GM18499 (cell line): ENCODE results near the gene RUNX2.

Source experiments
- ATAC-seq: cut with Tn5 transposase; IDR thresholded peaks from one replicate; pipeline ENCODE4 v1.9.1; 2021; ENCODE audit warnings: moderate number of reproducible peaks; ENCODE audit not compliant: insufficient read depth, unreplicated experiment

The RUNX2 gene

GRCh38 chr6:45606831-45607400, 278.8 kb downstream of the RUNX2 start:
- ATAC-seq = no peak

DNA sequence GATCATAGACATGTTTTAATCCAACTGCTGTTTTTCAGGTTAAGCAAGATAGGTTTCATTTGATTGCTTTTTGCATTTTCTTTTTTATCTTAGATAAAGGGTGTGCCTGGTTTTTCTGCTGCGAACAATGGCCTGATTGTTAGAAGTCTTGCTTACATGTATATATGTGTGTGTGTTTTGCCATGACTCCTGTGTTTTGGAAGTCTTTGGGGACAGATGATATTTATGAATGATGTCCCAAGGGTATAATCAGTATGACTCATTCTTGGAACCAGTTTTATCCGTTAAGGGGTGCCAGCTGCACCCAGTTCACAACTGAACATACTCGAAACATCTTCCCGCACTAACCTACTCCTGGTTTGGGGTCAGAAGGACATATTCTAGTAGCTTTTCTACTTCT, 279.7 kb downstream of the RUNX2 start:
- ATAC-seq = no peak

- ATAC-seq = no peak
Observed at GRCh38 chr6:45608252-45608913, 280.3 kb downstream of the RUNX2 start.

- ATAC-seq = no peak
Observed at GRCh38 chr6:45609141-45609638, 281.1 kb downstream of the RUNX2 start.

GRCh38 chr6:45610374-45610773, 282.2 kb downstream of the RUNX2 start:
- ATAC-seq = no peak

DNA sequence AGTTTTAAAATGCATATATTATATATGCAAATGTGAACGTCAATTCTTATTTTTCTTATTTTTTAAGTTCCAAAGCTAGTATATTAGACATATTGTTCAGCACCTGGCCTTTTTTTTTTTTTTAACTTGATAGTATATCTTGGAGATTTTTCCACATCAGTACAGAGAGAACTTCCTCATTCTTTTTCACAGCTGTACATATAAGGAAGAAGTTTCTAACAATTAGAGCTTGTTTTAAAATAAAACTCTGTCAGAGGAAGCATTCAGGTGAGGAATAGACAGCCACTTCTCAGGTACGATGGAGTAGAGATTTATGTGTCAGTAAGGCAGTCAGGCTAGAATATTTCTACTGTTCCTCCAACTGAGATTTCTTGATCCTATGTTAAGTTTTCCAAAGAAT, 282.7 kb downstream of the RUNX2 start:
- no peak for ATAC-seq

GRCh38 chr6:45611491-45611890, 283.4 kb downstream of the RUNX2 start:
- no peak for ATAC-seq

DNA sequence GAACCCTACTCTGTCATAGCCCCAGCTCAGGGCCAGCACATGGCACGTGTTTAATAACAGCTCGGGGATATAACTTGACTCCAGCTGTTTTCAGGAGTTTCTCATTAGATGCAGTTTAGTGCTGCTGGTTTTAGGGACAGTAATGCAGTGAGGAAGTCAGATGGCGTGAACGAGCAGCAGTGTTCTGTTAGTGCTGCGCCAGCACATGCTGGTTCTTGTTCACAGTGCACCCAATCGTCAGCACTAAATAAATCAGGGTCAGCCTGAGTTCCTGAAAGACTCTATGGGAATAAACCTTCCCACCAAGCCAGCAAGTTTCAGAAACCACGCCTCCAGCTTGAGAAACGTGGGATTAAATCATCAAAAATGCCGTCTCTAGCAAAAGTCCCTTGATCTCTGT, 285.5 kb downstream of the RUNX2 start:
- ATAC-seq = no peak

DNA sequence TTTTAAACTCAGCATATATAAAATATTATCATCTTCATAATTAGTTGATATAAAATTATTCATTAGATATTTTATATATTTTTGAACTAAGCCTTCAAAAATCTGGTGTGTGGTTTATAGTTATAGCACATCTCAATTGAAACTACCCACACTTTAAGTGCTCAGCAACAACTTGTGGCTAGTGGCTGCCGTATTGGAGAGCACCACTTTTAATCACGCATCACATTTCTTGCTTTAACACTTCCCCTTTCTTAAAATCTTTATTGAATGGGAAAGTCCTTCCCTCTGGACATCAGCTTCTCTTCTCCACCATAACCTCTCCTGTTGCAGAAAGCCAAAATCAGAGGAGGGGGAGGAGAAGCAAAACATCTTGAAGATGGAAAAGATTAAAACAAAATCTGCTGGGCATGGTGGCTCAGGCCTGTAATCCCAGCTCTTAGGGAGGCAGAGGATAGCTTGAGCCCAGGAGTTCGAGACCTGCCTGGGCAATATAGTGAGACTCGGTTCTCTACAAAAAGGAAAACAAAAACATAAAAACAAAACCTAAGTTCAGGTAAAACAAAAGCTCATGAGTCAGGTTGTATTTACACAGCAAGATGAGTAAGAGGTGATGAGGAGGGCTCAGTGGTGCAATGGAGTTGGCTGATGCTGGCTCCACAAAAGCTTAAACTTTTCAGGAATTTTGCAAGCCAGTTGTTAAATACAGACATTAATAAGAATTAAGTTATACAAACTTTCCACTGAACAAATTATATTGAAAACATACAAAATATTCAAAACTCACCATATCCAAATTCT, 286.6 kb downstream of the RUNX2 start:
- no peak for ATAC-seq

GRCh38 chr6:45616209-45616608, 288.1 kb downstream of the RUNX2 start:
- ATAC-seq = no peak

DNA sequence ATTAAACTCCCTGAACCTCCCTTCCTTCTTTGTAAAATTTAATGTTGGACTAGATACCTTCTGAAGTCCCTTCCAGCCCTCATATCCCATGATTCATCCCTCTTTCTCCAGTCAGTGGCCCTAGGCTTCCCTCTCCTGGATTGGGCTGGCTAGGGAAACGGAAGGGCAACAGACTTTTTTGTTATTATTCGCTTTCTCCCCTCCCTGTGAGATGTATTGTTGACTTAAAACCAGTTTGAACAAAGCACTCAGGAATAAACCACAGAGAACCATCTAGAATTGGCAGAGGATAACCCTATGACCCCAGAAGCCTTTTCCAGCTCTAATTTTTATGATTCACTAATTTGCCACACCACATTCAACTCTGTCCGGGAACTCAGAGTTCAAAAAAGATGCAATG, 289.3 kb downstream of the RUNX2 start:
- no peak for ATAC-seq

- ATAC-seq = no peak
Observed at GRCh38 chr6:45618259-45618658, 290.1 kb downstream of the RUNX2 start.

DNA sequence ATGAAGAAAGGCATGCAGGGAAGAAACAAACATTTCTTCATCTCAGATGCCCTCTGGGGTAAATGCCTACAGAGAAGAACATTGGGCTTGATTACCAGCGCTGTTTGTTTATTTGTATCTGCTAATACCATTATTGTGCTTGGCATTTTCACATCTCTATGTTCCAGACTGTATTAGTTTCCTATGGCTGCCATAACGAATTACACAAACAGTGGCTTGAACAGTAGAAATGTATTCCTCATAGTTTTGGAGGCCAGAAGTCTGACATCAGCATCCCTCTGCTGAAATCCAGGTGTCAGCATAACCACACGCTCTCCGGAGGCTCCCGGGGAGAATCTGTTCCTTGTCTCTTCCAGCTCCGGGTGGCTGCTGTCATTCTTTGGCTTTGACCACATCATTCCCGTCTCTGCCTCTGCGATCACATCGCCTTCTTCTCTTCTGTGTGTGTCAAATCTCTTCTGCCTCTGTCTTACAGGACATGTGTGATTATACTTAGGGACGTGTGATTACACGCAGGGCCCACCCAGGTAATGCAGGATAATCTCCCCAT, 291.2 kb downstream of the RUNX2 start:
- no peak for ATAC-seq

- ATAC-seq = no peak
Observed at GRCh38 chr6:45619994-45620471, 291.9 kb downstream of the RUNX2 start.

DNA sequence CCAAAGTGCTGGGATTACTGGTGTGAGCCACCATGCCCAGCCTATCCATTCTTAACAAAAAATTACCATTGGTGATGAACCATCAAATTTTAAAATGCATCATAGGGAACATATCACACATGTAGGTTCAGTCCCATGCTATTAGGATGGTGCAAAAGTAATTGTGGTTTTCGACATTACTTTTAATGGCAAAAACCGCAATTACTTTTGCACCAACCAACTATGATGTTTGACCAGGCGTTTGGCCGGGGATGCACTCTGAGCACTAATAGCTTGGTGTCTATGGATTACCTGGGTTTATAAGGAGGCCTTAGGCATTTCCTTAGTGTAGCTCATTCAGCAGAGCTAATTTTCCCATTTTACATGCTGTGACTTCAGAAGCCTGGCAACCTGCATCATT, 296.1 kb downstream of the RUNX2 start:
- ATAC-seq = no peak

- no peak for ATAC-seq
Observed at GRCh38 chr6:45625191-45625664, 297.1 kb downstream of the RUNX2 start.

DNA sequence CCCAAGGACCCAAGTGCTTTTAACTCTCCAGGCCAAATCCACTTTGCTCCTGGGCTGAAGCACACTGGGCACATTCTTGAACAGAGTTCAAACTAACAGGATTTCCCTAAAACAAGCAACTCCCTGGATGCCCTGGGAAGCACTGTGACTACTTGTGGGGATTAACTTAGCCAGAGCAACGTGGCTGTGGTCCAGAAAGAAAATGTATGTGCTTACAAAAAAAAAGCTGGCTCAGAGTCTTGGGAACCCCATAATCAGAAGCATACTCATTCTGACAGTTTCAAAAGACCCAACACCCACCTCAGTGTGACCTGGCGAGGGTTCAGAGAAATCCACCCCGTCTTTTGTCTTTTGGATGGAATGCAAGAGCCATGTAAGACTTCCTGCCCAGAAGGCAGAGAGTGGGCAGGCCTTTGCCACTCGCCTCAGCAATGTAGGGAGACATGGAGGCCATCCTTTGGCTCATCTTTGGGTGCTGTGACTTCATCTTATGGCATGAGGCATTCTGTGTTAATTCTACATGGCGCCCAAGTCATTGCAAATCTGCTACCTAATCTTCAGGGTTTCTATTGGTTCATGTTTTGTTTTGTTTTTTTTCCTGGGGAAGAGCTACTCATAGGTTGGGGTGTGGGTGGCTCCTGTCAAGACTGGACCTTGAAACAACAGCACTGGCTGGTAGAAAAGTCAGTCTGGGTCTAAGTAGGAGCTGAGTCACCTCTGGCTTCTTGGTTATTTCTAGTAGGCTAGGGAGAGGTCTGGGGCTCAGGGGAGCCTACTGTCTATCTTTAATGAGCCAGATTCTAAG, 298.2 kb downstream of the RUNX2 start:
- no peak for ATAC-seq

DNA sequence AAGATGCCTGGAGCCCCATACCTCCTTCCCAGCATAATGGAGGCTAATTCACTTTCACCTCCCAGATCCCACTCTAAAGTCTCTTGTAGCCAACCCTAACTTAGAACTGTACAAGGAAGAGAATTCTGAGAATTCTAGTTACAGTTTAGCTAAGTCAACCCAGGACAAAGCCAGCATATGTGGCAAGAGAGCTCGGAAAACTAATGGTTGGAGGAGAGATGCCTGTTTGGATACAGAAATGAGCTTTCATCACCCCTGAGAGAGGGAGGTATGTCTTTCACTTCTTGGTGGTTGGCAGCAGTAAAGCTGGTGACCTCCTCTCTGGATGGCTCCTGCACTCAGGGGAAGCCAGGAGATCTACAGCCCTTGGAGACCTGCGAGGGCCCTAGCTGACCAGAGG, 302.2 kb downstream of the RUNX2 start:
- ATAC-seq = no peak

DNA sequence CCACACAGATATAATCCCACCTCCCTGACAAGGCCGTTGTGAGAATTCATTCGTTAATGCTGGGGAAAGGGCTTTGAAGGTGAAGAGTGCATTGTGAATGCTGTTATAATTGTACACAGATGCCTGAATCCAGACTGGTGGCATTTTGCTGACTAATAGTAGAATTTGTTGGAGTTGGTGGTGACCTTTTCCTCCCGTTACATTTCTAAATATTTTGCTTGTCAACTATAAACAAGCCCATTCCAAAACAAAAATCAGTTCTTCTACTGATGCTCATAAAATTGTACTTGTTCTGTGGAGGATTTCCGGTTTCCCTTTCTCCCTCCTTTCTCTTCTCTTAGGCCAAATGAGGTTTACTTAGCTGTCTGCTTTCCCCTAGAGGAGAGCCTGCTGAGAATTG, 302.7 kb downstream of the RUNX2 start:
- no peak for ATAC-seq

DNA sequence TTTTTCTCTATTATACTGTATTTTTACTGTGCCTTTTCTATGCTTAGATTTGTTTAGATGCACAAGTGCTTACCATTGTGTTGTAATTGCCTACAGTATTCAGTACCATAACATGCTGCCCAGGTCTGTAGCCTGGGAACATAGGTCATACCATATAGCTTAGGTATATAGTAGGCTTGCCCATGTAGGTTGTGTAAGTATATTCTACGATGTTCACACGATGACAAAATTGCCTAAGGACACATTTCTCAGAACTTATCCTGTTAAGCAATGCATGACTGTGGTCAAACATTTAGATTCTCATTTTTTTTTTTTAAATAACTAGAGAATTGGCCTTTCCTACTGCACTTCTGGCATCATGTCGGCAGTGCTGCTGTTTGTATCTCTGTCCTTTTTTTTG, 303.3 kb downstream of the RUNX2 start:
- ATAC-seq = no peak
